GM12864 (cell line): ENCODE measurements around the gene NUAK1.

ENCODE experiments used
- DNase-seq: peaks from one replicate; pipeline ENCODE4 v3.0.0-alpha.2; 2011; ENCODE audit warnings: low read depth
- H3K4me3 ChIP-seq: 2 replicates; pipeline ENCODE4 v1.5.1; 2011; ENCODE audit warnings: mild to moderate bottlenecking, low read depth, low read length, control low read depth
- CTCF ChIP-seq: IDR thresholded peaks from 2 replicates; pipeline ENCODE4 v1.5.1; 2011; ENCODE audit warnings: low read depth, mild to moderate bottlenecking, moderate library complexity, low read length, control low read depth, inconsistent platforms; ENCODE audit errors: missing control alignments

NUAK1 gene

DNA sequence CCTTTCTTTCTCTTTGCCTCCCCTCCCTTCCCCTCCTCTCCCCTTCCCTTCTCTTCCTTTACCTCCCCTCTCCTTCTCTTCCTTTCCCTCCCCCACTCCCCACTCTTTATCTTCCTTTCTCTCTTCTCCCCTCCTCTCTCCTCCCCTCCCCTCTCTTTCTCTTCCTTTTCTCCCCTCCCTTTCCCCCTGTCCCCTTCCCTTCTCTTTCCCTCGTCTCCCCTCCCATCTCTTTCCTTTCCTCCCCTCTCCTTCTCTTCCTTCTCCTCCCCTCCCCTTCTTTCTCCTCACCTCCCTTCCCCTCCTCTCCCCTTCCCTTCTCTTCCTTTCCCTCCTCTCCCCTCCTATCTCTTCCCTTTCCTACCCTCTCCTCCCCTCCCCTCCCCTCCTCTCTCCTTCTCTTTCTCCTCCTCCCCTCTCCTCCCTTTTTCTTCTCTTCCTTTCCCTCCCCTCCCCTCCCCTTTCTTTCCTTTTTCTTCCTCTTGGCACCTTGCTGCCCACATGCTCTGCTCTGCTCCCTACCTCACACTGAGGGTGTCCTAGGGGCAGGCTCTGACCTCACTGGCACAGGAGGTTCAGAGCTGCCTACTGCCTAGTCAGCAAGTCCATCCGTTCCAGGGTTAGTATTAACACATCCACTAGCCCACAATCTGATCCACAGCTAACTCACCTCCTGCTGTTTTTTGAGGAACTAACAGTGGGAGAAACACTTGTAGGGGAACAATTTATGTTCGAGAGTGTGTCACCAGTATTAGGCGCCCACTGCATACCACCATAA lies 101.0 kb downstream of the NUAK1 start:
- TF ChIP-seq CTCF = no peak
- no peak overlapping the region for H3K4me3 ChIP-seq
- no peak for DNase-seq

- no peak for TF ChIP-seq CTCF
- DNase-seq = no peak
- no peak overlapping the region for H3K4me3 ChIP-seq
These were observed 103.3 kb downstream of the NUAK1 start for GRCh38 chr12:106035421-106035820.

DNA sequence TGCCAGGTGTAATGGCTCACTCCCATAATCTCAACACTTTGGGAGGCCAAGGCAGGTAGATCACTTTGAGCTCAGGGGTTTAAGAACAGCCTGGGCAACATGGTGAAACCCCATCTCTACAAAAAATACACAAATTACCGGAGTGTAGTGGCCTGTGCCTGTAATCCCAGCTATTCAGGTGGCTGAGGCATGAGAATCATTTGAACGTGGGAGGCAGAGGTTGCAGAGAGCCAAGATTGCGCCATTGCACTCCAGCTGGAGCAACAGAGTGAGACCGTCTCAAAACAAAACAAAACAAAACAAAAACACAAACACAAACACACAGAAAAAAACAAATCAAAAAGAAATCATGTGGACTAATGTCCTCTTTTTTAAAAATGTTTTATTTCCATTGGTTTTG lies 104.4 kb downstream of the NUAK1 start:
- no peak for DNase-seq
- no peak for TF ChIP-seq CTCF
- H3K4me3 ChIP-seq = no peak overlapping the region

DNA sequence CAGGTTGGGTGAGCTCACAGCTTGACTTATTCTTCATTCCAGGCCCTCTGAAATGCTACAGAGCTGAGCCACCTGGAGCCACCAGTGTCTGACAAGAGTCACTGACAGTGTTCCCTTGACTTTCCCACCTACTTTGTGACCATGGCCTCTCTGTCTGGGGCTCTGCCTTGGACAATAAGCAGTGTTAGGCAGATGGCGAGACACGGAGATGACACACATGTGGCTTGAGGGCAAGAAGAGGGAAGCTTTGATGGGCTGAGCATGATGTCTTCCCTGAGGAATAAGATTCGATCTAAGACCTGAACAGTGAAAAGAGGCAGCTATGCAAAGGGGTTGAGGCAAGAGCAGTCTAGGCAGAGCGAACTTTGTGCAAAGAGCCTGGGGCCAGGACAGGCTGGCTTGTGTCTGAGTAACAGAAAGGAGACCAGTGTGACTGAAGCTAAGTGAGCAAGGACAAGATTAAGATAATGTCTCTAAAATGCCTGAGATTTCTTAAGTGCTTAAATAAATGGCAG lies 105.5 kb downstream of the NUAK1 start:
- no peak for DNase-seq
- no peak for TF ChIP-seq CTCF
- H3K4me3 ChIP-seq = no peak overlapping the region

DNA sequence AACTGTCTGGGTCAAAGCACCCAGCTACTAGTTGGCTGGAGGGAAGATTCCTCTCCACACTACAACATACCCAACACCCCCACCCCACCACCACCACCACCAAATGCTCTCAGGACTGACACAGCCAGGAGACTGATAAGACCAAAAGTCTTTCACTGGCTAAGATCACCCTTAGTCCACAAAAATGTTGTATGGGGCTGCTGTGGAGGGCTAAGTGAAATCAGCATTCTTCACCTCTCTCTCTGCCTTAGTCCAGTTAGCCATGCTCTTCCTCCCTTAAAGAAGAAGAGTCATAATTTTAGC lies 106.2 kb downstream of the NUAK1 start:
- H3K4me3 ChIP-seq = no peak overlapping the region
- no peak for TF ChIP-seq CTCF
- no peak for DNase-seq

- no peak for TF ChIP-seq CTCF
- DNase-seq = no peak
- H3K4me3 ChIP-seq = no peak overlapping the region
These were observed 106.8 kb downstream of the NUAK1 start for GRCh38 chr12:106031761-106032622.
